Measurements from ENCODE around the gene MCL1. TPM values are rescaled to one million over a fixed set of nuclear protein-coding genes. Genes with fewer than 3 reads are reported as not detected.
"Not testable (repeated sequence)": the region's sequence is repeated elsewhere in the genome, so short reads cannot be mapped to it uniquely, and the experiment has no call there.

MCL1 gene
- total RNA-seq, 1 donor from 2014 or later: 323 TPM

DNA sequence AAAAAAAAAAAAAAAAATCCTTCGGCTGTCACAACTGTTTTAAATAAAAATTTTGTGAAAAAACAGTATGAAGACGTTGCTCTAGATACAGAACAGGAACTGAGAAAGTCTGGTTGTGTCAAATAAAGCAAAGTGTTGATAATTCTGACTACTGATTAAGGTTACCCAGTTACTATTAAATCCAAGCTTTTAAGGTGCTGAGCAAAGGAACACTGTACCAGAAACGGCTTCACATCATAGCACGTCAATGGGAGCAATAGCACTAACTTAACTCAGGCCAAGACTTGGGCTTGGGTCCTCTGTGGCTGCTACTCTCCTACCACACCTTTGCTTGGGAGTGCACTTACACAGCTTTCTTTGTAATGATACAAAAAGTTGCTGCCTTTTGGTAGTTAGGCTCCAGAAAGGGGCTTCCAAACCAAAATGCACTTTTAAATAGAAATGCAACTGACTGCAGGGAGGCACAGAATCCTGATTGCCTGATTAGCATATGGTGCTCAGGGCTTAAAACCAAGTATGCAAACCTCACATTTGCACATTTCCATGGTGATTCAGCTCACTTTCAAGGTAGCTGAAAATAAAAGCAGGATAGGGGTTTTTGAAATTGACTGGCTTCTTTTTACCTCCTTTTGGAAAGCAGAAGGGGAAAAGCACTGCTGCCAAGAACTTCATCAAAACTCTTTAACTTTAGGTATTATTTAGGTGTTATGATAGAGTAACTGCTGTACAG lies 6.3 kb downstream of the MCL1 start:
- no peak for DNase-seq (ENCODE audit: low spot score)

- DNase-seq (ENCODE audit: low spot score): no peak
These were observed 10.8 kb downstream of the MCL1 start for GRCh38 chr1:150568594-150568966.

GRCh38 chr1:150567717-150568593 lies 11.5 kb downstream of the MCL1 start:
- peak; percentile 97 for DNase-seq (ENCODE audit: low spot score)

DNA sequence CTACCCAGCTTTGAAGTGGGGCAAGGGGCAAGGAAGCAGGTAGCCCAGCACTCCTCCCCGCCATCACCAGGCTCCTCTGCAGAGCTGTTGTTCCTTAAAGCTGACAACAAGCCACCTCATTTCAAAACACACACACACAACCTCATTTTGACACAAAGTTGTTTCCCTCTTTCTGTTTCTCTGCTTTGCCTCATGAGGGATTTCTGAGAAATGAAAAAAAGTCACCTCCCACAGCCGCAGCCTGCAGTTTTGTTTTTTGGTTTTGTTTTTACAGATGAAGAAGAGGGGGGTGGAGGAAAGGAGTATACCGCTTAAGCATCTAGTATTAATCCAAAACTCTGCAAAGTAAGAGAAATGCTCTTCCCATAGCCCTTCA lies 12.1 kb downstream of the MCL1 start:
- peak; percentile 60 for DNase-seq (ENCODE audit: low spot score)

DNA sequence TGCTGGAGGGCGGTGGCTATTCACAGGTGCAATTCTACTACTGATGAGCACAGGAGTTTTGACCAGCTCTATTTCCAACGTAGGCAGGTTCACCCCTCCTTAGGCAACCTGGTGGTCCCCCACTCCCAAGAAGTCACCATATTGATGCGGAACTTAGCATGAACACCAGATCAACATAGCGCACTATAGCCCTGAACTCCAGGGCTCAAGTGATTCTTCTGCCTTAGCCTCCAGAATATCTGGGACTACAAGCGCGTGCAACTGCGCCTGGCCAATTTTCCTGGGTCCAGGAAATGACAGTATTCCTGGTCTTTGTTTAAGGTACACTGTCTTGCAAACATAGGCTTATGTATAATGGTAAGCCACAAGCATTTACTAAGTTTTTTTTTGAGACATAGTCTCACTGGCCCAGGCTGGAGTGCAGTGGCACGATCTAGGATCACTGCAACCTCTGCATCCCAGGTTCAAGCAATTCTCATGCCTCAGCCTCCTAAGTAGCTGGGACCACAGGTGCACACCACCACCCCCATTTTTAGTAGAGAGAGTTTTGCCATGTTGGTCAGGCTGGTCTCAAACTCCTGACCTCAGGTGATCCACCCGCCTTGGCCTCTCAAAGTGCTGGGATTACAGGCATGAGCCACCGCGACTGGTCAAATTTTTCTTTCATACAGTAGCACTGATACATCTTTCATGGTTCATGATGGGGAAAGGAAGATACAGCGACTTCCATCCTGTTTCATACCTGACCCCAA lies 12.6 kb downstream of the MCL1 start:
- DNase-seq (ENCODE audit: low spot score): no peak

- DNase-seq (ENCODE audit: low spot score): not testable (repeated sequence)
These were observed 14.0 kb downstream of the MCL1 start for GRCh38 chr1:150565240-150565991.

- peak; percentile 52 for DNase-seq (ENCODE audit: low spot score)
These were observed 15.1 kb downstream of the MCL1 start for GRCh38 chr1:150564051-150564991.

- peak; percentile 69 for DNase-seq (ENCODE audit: low spot score)
These were observed 15.9 kb downstream of the MCL1 start for GRCh38 chr1:150563340-150564038.

- peak; percentile 40 for DNase-seq (ENCODE audit: low spot score)
These were observed 16.7 kb downstream of the MCL1 start for GRCh38 chr1:150562446-150563339.

GRCh38 chr1:150561974-150562445 lies 17.4 kb downstream of the MCL1 start:
- DNase-seq (ENCODE audit: low spot score): peak; percentile 98

- peak; percentile 99 for DNase-seq (ENCODE audit: low spot score)
These were observed 18.0 kb downstream of the MCL1 start for GRCh38 chr1:150561254-150561973.

DNA sequence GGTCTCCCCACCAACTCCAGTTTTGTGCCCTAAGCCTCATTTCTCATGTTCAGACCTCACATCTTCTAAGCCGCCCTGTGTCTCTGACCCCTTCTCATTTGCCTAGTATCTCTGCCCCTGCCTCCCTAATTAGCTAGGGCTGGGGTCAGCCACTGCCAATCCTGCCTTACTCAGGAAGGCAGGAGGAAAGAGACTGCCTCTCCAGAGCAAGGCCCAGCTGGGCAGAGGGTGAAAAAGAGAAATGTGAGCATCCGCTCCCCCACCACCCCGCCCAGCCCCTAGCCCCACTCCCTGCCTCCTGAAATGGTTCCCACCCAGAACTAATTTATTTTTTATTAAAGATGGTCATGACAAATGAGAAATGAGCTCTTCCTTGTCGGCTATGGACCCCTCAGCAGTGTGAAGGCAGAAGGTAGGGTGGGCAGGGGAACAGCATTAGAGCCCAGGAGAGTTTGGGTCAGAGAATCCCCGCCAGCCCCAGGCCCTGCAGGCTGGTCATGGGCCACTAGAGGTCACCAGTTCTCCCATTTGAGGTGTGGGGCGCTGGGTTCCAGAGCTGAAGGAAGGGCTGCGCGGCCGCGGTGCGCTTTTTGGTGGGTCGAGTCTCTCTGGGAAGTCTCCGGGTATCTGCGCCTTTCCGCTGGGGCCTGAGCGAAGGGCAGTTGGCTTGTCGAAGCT lies 18.7 kb downstream of the MCL1 start:
- no peak for DNase-seq (ENCODE audit: low spot score)

DNA sequence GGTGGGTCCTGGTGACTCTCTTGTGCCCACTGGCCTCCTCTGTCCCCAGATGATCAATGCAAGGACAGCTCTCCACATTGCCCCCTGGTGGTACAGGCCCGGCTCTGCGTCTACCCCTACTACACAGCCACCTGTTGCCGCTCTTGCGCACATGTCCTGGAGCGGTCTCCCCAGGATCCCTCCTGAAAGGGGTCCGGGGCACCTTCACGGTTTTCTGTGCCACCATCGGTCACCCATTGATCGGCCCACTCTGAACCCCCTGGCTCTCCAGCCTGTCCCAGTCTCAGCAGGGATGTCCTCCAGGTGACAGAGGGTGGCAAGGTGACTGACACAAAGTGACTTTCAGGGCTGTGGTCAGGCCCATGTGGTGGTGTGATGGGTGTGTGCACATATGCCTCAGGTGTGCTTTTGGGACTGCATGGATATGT lies 19.4 kb downstream of the MCL1 start:
- DNase-seq (ENCODE audit: low spot score): no peak

- peak; percentile 8 for DNase-seq (ENCODE audit: low spot score)
These were observed 19.8 kb downstream of the MCL1 start for GRCh38 chr1:150559656-150560010.

DNA sequence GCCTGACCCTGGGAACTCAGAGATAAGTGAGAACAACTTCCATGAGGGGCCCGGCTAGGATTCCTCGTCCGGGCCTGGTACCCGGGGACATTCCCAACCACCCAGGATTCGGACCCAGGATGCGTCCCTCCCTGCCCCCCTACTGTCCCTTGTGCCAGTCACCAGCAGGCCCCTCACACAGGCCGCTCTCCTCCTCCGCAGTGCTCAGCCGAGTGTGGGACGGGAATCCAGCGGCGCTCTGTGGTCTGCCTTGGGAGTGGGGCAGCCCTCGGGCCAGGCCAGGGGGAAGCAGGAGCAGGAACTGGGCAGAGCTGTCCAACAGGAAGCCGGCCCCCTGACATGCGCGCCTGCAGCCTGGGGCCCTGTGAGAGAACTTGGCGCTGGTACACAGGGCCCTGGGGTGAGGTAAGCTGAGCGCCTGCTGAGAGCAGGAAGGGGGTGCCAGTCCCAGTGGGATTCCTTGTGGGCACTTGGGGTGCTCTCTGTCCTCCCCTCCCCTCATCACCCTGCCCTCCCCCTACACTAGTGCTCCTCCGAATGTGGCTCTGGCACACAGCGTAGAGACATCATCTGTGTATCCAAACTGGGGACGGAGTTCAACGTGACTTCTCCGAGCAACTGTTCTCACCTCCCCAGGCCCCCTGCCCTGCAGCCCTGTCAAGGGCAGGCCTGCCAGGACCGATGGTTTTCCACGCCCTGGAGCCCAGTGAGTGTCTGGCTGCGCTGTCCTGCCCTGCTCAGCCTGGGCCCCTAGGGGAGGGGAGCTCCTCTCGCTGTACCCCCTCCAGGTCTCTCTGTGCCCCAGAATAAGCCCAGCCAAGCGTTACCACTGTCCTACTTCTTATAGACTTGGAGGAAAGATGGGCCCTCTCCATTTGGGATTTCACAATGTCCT lies 20.4 kb downstream of the MCL1 start:
- DNase-seq (ENCODE audit: low spot score): peak; percentile 39

DNA sequence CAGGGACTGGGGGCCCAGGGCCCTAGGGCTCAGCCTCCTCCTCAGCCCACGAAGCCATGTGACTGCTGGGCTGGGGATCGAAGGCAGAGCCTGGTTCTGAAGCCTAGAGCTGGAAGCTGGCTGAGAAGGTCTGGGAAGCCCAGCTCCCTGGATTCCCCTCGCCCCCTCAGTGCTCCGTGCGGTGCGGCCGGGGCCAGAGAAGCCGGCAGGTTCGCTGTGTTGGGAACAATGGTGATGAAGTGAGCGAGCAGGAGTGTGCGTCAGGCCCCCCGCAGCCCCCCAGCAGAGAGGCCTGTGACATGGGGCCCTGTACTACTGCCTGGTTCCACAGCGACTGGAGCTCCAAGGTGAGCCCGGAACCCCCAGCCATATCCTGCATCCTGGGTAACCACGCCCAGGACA lies 21.1 kb downstream of the MCL1 start:
- no peak for DNase-seq (ENCODE audit: low spot score)
